ENCODE results near the gene TEX14. TPM values are rescaled to one million over a fixed set of nuclear protein-coding genes. Genes with fewer than 3 reads are reported as not detected.

TEX14 gene
- total RNA-seq, 1 experiment from 2014 or later, result 0.89 TPM

DNA sequence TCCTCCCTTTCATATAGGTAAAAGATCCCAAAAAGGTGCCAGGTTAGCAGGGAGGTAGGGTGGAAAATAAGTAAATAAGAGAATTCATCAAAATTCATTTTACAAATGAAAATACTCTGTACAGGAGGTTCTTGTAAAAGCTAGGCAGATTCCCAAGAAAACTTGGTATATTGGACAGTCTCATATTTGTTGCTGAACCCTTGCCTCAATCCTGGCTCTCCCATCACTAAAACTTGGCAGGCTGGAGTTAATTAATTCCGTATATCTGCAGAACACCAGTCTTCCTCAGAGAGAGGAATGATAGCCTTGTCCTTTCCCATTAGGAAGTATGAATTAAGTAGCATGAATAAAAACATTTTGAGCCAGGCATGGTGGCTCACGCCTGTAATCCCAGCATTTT is 111.2 kb downstream of the TEX14 start (continued):
- TF ChIP-seq EZH2phosphoT487 (IDR thresholded peaks at IDR 0.05; ENCODE audit: borderline replicate concordance) (no peak), ZFX (IDR thresholded peaks at IDR 0.05) (no peak), POLR2A (IDR thresholded peaks at IDR 0.05; ENCODE audit: borderline replicate concordance, extremely low read depth, insufficient read depth, insufficient read length) (no peak)

DNA sequence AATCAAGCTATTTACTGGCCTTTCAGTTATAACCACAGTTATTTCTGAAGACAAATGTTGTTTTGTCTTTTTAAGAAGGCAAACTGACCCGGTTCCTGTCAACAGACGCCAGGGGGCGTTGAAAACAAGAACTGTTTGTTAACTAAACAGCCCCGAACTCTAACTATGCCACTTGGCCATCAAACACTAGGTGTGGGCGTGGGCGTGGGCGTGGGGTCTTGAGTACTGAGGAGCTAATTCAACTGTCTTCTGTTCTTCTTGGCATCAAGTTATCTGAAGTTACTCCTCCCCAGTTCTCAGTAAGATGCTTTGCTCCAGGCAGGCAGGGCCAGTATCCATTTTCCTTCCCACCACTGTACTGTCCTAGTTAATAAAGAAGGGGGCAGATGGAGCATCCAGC is 114.1 kb downstream of the TEX14 start:
- no peaks in the 10 kb centered on the region for H3K79me2 ChIP-seq (ENCODE audit: insufficient read depth, low read length)
- peak overlapping the region; percentile 41 for H3K4me2 ChIP-seq (ENCODE audit: low read length)
- DNase-seq (ENCODE audit: low read depth, low spot score), result peak; percentile 77
- H3K9me3 ChIP-seq (ENCODE audit: control insufficient read depth in 1 of 2, insufficient read depth in 1 of 2, low read depth in 1 of 2, low read length in 2 of 2), result no peaks in the 10 kb centered on the region
- BruUV-seq (replicated peaks), result no TSS peak
- peaks cover 5 to 21% of the 10 kb centered on the region in 2 experiments for H3K4me1 ChIP-seq (ENCODE audit: control insufficient read depth in 1 of 2, insufficient read depth in 2 of 2, low read length in 2 of 2)
- POLR2A ChIA-PET, result interaction anchor here (1.1 to 7.5 kb wide), 3 partner anchors 35 to 81 kb away, joined by 3 to 70 read pairs (median 3); no protein-coding TSS in a partner anchor
- CTCF ChIA-PET, result interaction anchor here (0.7 to 3.5 kb wide), 12 partner anchors 10 to 427 kb away, joined by 3 to 37 read pairs (median 4); partner anchors contain the start of gene MTMR4
- no peaks in the 10 kb centered on the region for H3K27me3 ChIP-seq (ENCODE audit: insufficient read depth, low read length)
- RAD21 ChIA-PET (ENCODE audit: low non-redundant PET in 1 of 2, low total read pairs in 2 of 2, uncharacterized antibody in 2 of 2, unreplicated experiment in 2 of 2), result interaction anchor here in 1 of 2 experiments (0.7 kb wide), 1 partner anchor 18 kb away, joined by 3 read pairs; no protein-coding TSS in a partner anchor
- H4K20me1 ChIP-seq (ENCODE audit: insufficient read depth), result no peaks in the 10 kb centered on the region
- no peak overlapping the region for H3K4me3 ChIP-seq (replicated peaks in 1 of 2; ENCODE audit: low read depth in 1 of 2, low read length in 2 of 2)
- peak; percentile 87 for ATAC-seq
- no peak for TF ChIP-seq JUND (IDR thresholded peaks at IDR 0.05)
- no peak for TF ChIP-seq POLR2A (IDR thresholded peaks at IDR 0.05; ENCODE audit: borderline replicate concordance, extremely low read depth, insufficient read depth, insufficient read length)
- peak; percentile 90 for TF ChIP-seq EGR1 (IDR thresholded peaks at IDR 0.05; ENCODE audit: low read depth)
- no peak for TF ChIP-seq SIN3A (IDR thresholded peaks at IDR 0.05; ENCODE audit: low read depth)
- no peak for TF ChIP-seq CBX3 (IDR thresholded peaks at IDR 0.05; ENCODE audit: low read depth)
- no peak for TF ChIP-seq FOSL1 (IDR thresholded peaks at IDR 0.05; ENCODE audit: low read depth)
- TF ChIP-seq ZBTB33 (IDR thresholded peaks at IDR 0.05; ENCODE audit: extremely low read depth, insufficient replicate concordance, low read length), result no peak
- TF ChIP-seq ZNF274 (IDR thresholded peaks at IDR 0.05; ENCODE audit: low read depth, low read length), result no peak
- no peak for TF ChIP-seq ZFX (IDR thresholded peaks at IDR 0.05)
- no peak for TF ChIP-seq ATF3 (IDR thresholded peaks at IDR 0.05)
- no peak for TF ChIP-seq EZH2phosphoT487 (IDR thresholded peaks at IDR 0.05; ENCODE audit: borderline replicate concordance)
- TF ChIP-seq TCF7L2 (IDR thresholded peaks at IDR 0.05; ENCODE audit: borderline replicate concordance, extremely low read depth, insufficient read depth, insufficient read length), result no peak
- TF ChIP-seq EZH2 (IDR thresholded peaks at IDR 0.05), result no peak
- TF ChIP-seq, protein P1, sequence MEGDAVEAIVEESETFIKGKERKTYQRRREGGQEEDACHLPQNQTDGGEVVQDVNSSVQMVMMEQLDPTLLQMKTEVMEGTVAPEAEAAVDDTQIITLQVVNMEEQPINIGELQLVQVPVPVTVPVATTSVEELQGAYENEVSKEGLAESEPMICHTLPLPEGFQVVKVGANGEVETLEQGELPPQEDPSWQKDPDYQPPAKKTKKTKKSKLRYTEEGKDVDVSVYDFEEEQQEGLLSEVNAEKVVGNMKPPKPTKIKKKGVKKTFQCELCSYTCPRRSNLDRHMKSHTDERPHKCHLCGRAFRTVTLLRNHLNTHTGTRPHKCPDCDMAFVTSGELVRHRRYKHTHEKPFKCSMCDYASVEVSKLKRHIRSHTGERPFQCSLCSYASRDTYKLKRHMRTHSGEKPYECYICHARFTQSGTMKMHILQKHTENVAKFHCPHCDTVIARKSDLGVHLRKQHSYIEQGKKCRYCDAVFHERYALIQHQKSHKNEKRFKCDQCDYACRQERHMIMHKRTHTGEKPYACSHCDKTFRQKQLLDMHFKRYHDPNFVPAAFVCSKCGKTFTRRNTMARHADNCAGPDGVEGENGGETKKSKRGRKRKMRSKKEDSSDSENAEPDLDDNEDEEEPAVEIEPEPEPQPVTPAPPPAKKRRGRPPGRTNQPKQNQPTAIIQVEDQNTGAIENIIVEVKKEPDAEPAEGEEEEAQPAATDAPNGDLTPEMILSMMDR (IDR thresholded peaks at IDR 0.05 in 2 of 3, conservative IDR thresholded peaks at IDR 0.05 in 1 of 3; ENCODE audit: borderline replicate concordance in 1 of 3, insufficient read depth in 1 of 3, low read depth in 2 of 3, low read length in 2 of 3), result peak; percentile 56 to 98 (median 93); a peak in 5 of 6 replicates
- TF ChIP-seq, protein P2, sequence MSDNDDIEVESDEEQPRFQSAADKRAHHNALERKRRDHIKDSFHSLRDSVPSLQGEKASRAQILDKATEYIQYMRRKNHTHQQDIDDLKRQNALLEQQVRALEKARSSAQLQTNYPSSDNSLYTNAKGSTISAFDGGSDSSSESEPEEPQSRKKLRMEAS (IDR thresholded peaks at IDR 0.05), result no peak
- TF ChIP-seq ELF1 (IDR thresholded peaks at IDR 0.05; ENCODE audit: borderline replicate concordance, low read depth), result no peak
- TF ChIP-seq RAD21 (IDR thresholded peaks at IDR 0.05; ENCODE audit: low read depth), result peak; percentile 66
- no peak for TF ChIP-seq SP1 (IDR thresholded peaks at IDR 0.05; ENCODE audit: low read depth)
- no peaks in the 10 kb centered on the region for H3K9me2 ChIP-seq (ENCODE audit: insufficient read depth)
- H3K27ac ChIP-seq (ENCODE audit: low read depth, low read length), result no peak overlapping the region
- H3K36me3 ChIP-seq (ENCODE audit: control insufficient read depth in 1 of 2, insufficient read depth in 2 of 2, low read length in 2 of 2), result no peaks in the 10 kb centered on the region
- peak overlapping the region; percentile 20 for H2AFZ ChIP-seq (ENCODE audit: low read depth, low read length, poor library complexity, severe bottlenecking)
- intact Hi-C loops (cut with micrococcal nuclease), result no loop called here
- no peak overlapping the region for H3K9ac ChIP-seq (ENCODE audit: low read length)
